ENCODE data around the gene WDR62.

Gene WDR62

GRCh38 chr19:36097036-36097435, 42.3 kb downstream of the WDR62 start:
- no peaks in the 10 kb centered on the region for H3F3A ChIP-seq (ENCODE audit: low read depth)

GRCh38 chr19:36099166-36099785, 44.6 kb downstream of the WDR62 start:
- Histone ChIP-seq H3K9ac (ENCODE audit: low read depth, low read length, poor library complexity, severe bottlenecking) (no peak overlapping the region), H3K4me1 (ENCODE audit: insufficient read depth, low read length, poor library complexity, severe bottlenecking) (no peaks in the 10 kb centered on the region), H3K79me2 (ENCODE audit: insufficient read depth, low read length) (no peaks in the 10 kb centered on the region), H4K20me1 (ENCODE audit: insufficient read depth, low read length, poor library complexity, severe bottlenecking) (no peaks in the 10 kb centered on the region), H3K27me3 (ENCODE audit: insufficient read depth, low read length, poor library complexity, severe bottlenecking) (no peaks in the 10 kb centered on the region), H3K4me2 (ENCODE audit: low read depth, low read length, poor library complexity, severe bottlenecking) (no peak overlapping the region), H3K9me3 (ENCODE audit: insufficient read depth, low read depth, low read length) (no peaks in the 10 kb centered on the region), H3K4me3 (ENCODE audit: low read length, poor library complexity, severe bottlenecking) (no peak overlapping the region), H3K36me3 (ENCODE audit: insufficient read depth, low read length) (peaks cover 72% of the 10 kb centered on the region; the same call in 1 of the 2 replicates), H3F3A (ENCODE audit: low read depth) (no peaks in the 10 kb centered on the region), H3K9me2 (replicated peaks; ENCODE audit: low read depth, low read length) (no peaks in the 10 kb centered on the region), H2AFZ (ENCODE audit: low read length) (no peak overlapping the region)
- TF ChIP-seq CTCF (conservative IDR thresholded peaks at IDR 0.05; ENCODE audit: low read length): no peak
- TF ChIP-seq EZH2phosphoT487 (IDR thresholded peaks at IDR 0.05; ENCODE audit: borderline replicate concordance): no peak

More at GRCh38 chr19:36097036-36097435, 42.3 kb downstream of the WDR62 start:
- no peaks in the 10 kb centered on the region for H3K9me2 ChIP-seq (replicated peaks; ENCODE audit: low read depth, low read length)
- no peaks in the 10 kb centered on the region for H3K27me3 ChIP-seq (ENCODE audit: insufficient read depth, low read length, poor library complexity, severe bottlenecking)
- no peaks in the 10 kb centered on the region for H3K79me2 ChIP-seq (ENCODE audit: insufficient read depth, low read length)
- H2AFZ ChIP-seq (ENCODE audit: low read length): no peak overlapping the region
- H3K36me3 ChIP-seq (ENCODE audit: insufficient read depth, low read length): peaks cover 73% of the 10 kb centered on the region; the same call in 1 of the 2 replicates
- no peak overlapping the region for H3K9ac ChIP-seq (ENCODE audit: low read depth, low read length, poor library complexity, severe bottlenecking)
- no peak overlapping the region for H3K4me2 ChIP-seq (ENCODE audit: low read depth, low read length, poor library complexity, severe bottlenecking)
- no peak for TF ChIP-seq CTCF (conservative IDR thresholded peaks at IDR 0.05; ENCODE audit: low read length)
- H4K20me1 ChIP-seq (ENCODE audit: insufficient read depth, low read length, poor library complexity, severe bottlenecking): no peaks in the 10 kb centered on the region
- no peak overlapping the region for H3K4me3 ChIP-seq (ENCODE audit: low read length, poor library complexity, severe bottlenecking)
- H3K4me1 ChIP-seq (ENCODE audit: insufficient read depth, low read length, poor library complexity, severe bottlenecking): no peaks in the 10 kb centered on the region
- H3K9me3 ChIP-seq (ENCODE audit: insufficient read depth, low read depth, low read length): no peaks in the 10 kb centered on the region

GRCh38 chr19:36100476-36100875, 45.8 kb downstream of the WDR62 start:
- Histone ChIP-seq H3K36me3 (ENCODE audit: insufficient read depth, low read length) (peaks cover 73% of the 10 kb centered on the region; the same call in 1 of the 2 replicates), H3K9ac (ENCODE audit: low read depth, low read length, poor library complexity, severe bottlenecking) (no peak overlapping the region), H3K79me2 (ENCODE audit: insufficient read depth, low read length) (no peaks in the 10 kb centered on the region)

More at GRCh38 chr19:36100476-36100875, 45.8 kb downstream of the WDR62 start:
- no peaks in the 10 kb centered on the region for H3K9me2 ChIP-seq (replicated peaks; ENCODE audit: low read depth, low read length)
- H3K9me3 ChIP-seq (ENCODE audit: insufficient read depth, low read depth, low read length): no peaks in the 10 kb centered on the region
- no peaks in the 10 kb centered on the region for H3F3A ChIP-seq (ENCODE audit: low read depth)
- no peak overlapping the region for H2AFZ ChIP-seq (ENCODE audit: low read length)
- no peaks in the 10 kb centered on the region for H3K4me1 ChIP-seq (ENCODE audit: insufficient read depth, low read length, poor library complexity, severe bottlenecking)
- no peak overlapping the region for H3K4me2 ChIP-seq (ENCODE audit: low read depth, low read length, poor library complexity, severe bottlenecking)
- no peaks in the 10 kb centered on the region for H4K20me1 ChIP-seq (ENCODE audit: insufficient read depth, low read length, poor library complexity, severe bottlenecking)
- no peaks in the 10 kb centered on the region for H3K27me3 ChIP-seq (ENCODE audit: insufficient read depth, low read length, poor library complexity, severe bottlenecking)
- TF ChIP-seq EZH2phosphoT487 (IDR thresholded peaks at IDR 0.05; ENCODE audit: borderline replicate concordance) (no peak), CTCF (conservative IDR thresholded peaks at IDR 0.05; ENCODE audit: low read length) (no peak)
- H3K4me3 ChIP-seq (ENCODE audit: low read length, poor library complexity, severe bottlenecking): no peak overlapping the region
